Activated T-cell treated with anti-CD3 and anti-CD28 coated beads, Interleukin-2, amount 50 U/mL, for 1 hour (primary cell): ENCODE measurements around the gene UBA1.

ENCODE experiments used
- DNase-seq: peaks from one replicate; pipeline ENCODE4 v3.0.0-alpha.2; 2020

UBA1 gene

GRCh38 chrX:47190445-47191269, 3.0 kb upstream of the UBA1 start:
- DNase-seq = peak; percentile 73

- DNase-seq = peak; percentile 53
Observed at GRCh38 chrX:47191331-47191730, 2.3 kb upstream of the UBA1 start.

GRCh38 chrX:47191806-47192401, 1.7 kb upstream of the UBA1 start:
- DNase-seq = no peak

- DNase-seq = peak; percentile 37
Observed at GRCh38 chrX:47194194-47194787, 662 bp downstream of the UBA1 start.

GRCh38 chrX:47196098-47196497, 2.5 kb downstream of the UBA1 start:
- no peak for DNase-seq

- DNase-seq = no peak
Observed at GRCh38 chrX:47197526-47197925, 3.9 kb downstream of the UBA1 start.

- DNase-seq = no peak
Observed at GRCh38 chrX:47198026-47198686, 4.5 kb downstream of the UBA1 start.

- no peak for DNase-seq
Observed at GRCh38 chrX:47198687-47199080, 5.1 kb downstream of the UBA1 start.

GRCh38 chrX:47199286-47199685, 5.7 kb downstream of the UBA1 start:
- no peak for DNase-seq

- DNase-seq = no peak
Observed at GRCh38 chrX:47200385-47201150, 6.9 kb downstream of the UBA1 start.

GRCh38 chrX:47201345-47201944, 7.8 kb downstream of the UBA1 start:
- DNase-seq = no peak

- no peak for DNase-seq
Observed at GRCh38 chrX:47202316-47202715, 8.7 kb downstream of the UBA1 start.

GRCh38 chrX:47202877-47203276, 9.2 kb downstream of the UBA1 start:
- no peak for DNase-seq

GRCh38 chrX:47204970-47205369, 11.3 kb downstream of the UBA1 start:
- DNase-seq = no peak

- DNase-seq = no peak
Observed at GRCh38 chrX:47206316-47206715, 12.7 kb downstream of the UBA1 start.

- DNase-seq = no peak
Observed at GRCh38 chrX:47208108-47208507, 14.5 kb downstream of the UBA1 start.

- no peak for DNase-seq
Observed at GRCh38 chrX:47209508-47210238, 16.0 kb downstream of the UBA1 start.

GRCh38 chrX:47210661-47211425, 17.2 kb downstream of the UBA1 start:
- DNase-seq = no peak

GRCh38 chrX:47212381-47213293, 19.0 kb downstream of the UBA1 start:
- DNase-seq = peak; percentile 14
